GM23338 (cell line): ENCODE data around the gene PADI1. TPM values are rescaled to one million over a fixed set of nuclear protein-coding genes. Genes with fewer than 3 reads are reported as not detected.

Experiments used
- JUNB ChIP-seq: IDR thresholded peaks from one replicate; pipeline ENCODE4 v1.6.1; 2016; ENCODE audit warnings: antibody characterized with exemption; ENCODE audit not compliant: unreplicated experiment
- NANOG ChIP-seq: IDR thresholded peaks from 2 replicates; pipeline ENCODE4 v1.6.1; 2016; ENCODE audit warnings: antibody characterized with exemption, borderline replicate concordance
- polyA plus RNA-seq: library from polyadenylated mRNA; unstranded; fragments of >200 nt; fragmentation: Nextera tagmentation; extraction: Ambion mirVana; gene quantifications from 2 replicates; pipeline ENCODE4 v1.2.1, GENCODE V29; 2016
- total RNA-seq: library from RNA; depleted of rRNA; stranded (reverse); fragments of >200 nt; shearing (Covaris generic); gene quantifications from 2 replicates; pipeline ENCODE4 v1.2.3, GENCODE V29; 2014
- TF ChIP-seq, protein P1 (sequence below): fragments of 250-450 bp; sonication (Bioruptor Pico); IDR thresholded peaks from 2 replicates; pipeline ENCODE4 v1.5.0; 2020; ENCODE audit warnings: mild to moderate bottlenecking, moderate library complexity
- TF ChIP-seq, protein P2 (sequence below): IDR thresholded peaks from one replicate; pipeline ENCODE4 v1.6.1; 2018; ENCODE audit warnings: antibody characterized with exemption; ENCODE audit not compliant: unreplicated experiment
- TF ChIP-seq, protein P3 (sequence below): IDR thresholded peaks from 2 replicates; pipeline ENCODE4 v1.6.1; 2016; ENCODE audit warnings: antibody characterized with exemption

PADI1 gene
- total and polyA plus RNA-seq, 2 experiments from 2014 or later, result 0.26 to 0.28 TPM

DNA sequence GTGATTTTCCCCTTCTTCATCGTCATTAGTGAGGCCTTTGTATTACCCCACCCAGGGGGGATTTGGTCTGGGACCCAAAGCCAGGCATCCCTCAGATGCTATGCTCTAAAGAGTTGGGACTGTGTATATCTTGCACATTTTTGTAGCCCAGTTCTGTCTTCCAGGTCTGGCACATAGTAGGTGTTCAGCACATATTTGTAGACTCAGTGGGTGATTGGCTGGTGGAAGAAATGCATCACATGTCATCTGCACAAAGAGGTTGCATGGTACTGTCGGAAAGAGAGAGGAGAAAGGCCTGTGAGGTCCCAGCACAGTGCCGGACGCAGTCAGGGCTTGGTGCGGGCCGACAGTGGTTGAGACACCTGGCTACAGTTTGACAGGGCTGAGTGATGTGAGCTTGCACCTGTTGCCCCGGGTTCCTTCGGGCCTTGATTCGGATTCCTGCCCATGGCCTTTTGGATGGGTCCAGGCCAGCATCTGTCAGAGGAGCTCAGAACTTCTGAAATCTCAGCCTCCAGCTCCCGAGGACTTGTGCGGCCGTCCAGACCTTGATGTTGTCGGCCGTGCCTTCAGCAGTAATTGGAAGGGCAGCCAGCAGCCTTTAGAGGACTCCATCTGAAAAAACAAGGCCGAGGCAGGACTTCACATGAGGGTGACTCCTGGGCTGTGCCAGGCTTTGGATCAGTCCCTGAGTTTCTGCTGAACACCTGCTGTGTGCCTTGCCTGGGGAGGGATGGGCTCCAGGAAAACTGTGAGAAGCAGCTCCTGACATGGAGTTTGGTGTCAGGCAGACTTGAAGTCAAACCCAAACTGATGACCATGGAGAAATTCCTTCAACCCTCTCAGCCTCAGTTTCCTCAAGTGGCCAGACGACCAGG, 40.9 kb upstream of the PADI1 start (continued):
- TF ChIP-seq, protein P1, sequence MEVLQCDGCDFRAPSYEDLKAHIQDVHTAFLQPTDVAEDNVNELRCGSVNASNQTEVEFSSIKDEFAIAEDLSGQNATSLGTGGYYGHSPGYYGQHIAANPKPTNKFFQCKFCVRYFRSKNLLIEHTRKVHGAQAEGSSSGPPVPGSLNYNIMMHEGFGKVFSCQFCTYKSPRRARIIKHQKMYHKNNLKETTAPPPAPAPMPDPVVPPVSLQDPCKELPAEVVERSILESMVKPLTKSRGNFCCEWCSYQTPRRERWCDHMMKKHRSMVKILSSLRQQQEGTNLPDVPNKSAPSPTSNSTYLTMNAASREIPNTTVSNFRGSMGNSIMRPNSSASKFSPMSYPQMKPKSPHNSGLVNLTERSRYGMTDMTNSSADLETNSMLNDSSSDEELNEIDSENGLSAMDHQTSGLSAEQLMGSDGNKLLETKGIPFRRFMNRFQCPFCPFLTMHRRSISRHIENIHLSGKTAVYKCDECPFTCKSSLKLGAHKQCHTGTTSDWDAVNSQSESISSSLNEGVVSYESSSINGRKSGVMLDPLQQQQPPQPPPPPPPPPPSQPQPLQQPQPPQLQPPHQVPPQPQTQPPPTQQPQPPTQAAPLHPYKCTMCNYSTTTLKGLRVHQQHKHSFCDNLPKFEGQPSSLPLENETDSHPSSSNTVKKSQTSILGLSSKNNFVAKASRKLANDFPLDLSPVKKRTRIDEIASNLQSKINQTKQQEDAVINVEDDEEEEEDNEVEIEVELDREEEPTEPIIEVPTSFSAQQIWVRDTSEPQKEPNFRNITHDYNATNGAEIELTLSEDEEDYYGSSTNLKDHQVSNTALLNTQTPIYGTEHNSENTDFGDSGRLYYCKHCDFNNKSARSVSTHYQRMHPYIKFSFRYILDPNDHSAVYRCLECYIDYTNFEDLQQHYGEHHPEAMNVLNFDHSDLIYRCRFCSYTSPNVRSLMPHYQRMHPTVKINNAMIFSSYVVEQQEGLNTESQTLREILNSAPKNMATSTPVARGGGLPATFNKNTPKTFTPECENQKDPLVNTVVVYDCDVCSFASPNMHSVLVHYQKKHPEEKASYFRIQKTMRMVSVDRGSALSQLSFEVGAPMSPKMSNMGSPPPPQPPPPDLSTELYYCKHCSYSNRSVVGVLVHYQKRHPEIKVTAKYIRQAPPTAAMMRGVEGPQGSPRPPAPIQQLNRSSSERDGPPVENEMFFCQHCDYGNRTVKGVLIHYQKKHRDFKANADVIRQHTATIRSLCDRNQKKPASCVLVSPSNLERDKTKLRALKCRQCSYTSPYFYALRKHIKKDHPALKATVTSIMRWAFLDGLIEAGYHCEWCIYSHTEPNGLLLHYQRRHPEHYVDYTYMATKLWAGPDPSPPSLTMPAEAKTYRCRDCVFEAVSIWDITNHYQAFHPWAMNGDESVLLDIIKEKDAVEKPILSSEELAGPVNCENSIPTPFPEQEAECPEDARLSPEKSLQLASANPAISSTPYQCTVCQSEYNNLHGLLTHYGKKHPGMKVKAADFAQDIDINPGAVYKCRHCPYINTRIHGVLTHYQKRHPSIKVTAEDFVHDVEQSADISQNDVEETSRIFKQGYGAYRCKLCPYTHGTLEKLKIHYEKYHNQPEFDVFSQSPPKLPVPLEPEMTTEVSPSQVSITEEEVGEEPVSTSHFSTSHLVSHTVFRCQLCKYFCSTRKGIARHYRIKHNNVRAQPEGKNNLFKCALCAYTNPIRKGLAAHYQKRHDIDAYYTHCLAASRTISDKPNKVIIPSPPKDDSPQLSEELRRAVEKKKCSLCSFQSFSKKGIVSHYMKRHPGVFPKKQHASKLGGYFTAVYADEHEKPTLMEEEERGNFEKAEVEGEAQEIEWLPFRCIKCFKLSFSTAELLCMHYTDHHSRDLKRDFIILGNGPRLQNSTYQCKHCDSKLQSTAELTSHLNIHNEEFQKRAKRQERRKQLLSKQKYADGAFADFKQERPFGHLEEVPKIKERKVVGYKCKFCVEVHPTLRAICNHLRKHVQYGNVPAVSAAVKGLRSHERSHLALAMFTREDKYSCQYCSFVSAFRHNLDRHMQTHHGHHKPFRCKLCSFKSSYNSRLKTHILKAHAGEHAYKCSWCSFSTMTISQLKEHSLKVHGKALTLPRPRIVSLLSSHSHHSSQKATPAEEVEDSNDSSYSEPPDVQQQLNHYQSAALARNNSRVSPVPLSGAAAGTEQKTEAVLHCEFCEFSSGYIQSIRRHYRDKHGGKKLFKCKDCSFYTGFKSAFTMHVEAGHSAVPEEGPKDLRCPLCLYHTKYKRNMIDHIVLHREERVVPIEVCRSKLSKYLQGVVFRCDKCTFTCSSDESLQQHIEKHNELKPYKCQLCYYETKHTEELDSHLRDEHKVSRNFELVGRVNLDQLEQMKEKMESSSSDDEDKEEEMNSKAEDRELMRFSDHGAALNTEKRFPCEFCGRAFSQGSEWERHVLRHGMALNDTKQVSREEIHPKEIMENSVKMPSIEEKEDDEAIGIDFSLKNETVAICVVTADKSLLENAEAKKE (CRISPR knock-in tag), result no peak
- TF ChIP-seq, protein P2, sequence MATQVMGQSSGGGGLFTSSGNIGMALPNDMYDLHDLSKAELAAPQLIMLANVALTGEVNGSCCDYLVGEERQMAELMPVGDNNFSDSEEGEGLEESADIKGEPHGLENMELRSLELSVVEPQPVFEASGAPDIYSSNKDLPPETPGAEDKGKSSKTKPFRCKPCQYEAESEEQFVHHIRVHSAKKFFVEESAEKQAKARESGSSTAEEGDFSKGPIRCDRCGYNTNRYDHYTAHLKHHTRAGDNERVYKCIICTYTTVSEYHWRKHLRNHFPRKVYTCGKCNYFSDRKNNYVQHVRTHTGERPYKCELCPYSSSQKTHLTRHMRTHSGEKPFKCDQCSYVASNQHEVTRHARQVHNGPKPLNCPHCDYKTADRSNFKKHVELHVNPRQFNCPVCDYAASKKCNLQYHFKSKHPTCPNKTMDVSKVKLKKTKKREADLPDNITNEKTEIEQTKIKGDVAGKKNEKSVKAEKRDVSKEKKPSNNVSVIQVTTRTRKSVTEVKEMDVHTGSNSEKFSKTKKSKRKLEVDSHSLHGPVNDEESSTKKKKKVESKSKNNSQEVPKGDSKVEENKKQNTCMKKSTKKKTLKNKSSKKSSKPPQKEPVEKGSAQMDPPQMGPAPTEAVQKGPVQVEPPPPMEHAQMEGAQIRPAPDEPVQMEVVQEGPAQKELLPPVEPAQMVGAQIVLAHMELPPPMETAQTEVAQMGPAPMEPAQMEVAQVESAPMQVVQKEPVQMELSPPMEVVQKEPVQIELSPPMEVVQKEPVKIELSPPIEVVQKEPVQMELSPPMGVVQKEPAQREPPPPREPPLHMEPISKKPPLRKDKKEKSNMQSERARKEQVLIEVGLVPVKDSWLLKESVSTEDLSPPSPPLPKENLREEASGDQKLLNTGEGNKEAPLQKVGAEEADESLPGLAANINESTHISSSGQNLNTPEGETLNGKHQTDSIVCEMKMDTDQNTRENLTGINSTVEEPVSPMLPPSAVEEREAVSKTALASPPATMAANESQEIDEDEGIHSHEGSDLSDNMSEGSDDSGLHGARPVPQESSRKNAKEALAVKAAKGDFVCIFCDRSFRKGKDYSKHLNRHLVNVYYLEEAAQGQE, result no peak
- TF ChIP-seq, protein P3, sequence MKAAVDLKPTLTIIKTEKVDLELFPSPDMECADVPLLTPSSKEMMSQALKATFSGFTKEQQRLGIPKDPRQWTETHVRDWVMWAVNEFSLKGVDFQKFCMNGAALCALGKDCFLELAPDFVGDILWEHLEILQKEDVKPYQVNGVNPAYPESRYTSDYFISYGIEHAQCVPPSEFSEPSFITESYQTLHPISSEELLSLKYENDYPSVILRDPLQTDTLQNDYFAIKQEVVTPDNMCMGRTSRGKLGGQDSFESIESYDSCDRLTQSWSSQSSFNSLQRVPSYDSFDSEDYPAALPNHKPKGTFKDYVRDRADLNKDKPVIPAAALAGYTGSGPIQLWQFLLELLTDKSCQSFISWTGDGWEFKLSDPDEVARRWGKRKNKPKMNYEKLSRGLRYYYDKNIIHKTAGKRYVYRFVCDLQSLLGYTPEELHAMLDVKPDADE, result no peak
- no peak for TF ChIP-seq JUNB
- TF ChIP-seq NANOG, result no peak
